ENCODE measurements around the gene KRTAP10-9. TPM values are rescaled to one million over a fixed set of nuclear protein-coding genes. Genes with fewer than 3 reads are reported as not detected.

The KRTAP10-9 gene
- total RNA-seq, 1 donor from 2014 or later: not detected

GRCh38 chr21:44671911-44672310 lies 45.0 kb downstream of the KRTAP10-9 start:
- DNase-seq (ENCODE audit: low spot score): no peak
- TF ChIP-seq CTCF (IDR thresholded peaks at IDR 0.05; ENCODE audit: unreplicated experiment): no peak
- Mint-ChIP-seq H3K9me3 (ENCODE audit: unreplicated experiment) (peaks cover 10% of the 10 kb centered on the region), H3K4me3 (ENCODE audit: unreplicated experiment) (no peak overlapping the region), H3K27me3 (ENCODE audit: unreplicated experiment) (peaks cover 4% of the 10 kb centered on the region), H3K36me3 (ENCODE audit: low read depth, unreplicated experiment) (peaks cover 8% of the 10 kb centered on the region), H3K4me1 (ENCODE audit: unreplicated experiment) (no peaks in the 10 kb centered on the region), H3K27ac (ENCODE audit: unreplicated experiment) (no peak overlapping the region)

GRCh38 chr21:44677881-44678280 lies 51.0 kb downstream of the KRTAP10-9 start:
- TF ChIP-seq CTCF (IDR thresholded peaks at IDR 0.05; ENCODE audit: unreplicated experiment): no peak
- no peak overlapping the region for H3K4me3 Mint-ChIP-seq (ENCODE audit: unreplicated experiment)
- no peak for DNase-seq (ENCODE audit: low spot score)
- peaks cover 4% of the 10 kb centered on the region for H3K27me3 Mint-ChIP-seq (ENCODE audit: unreplicated experiment)
- no peaks in the 10 kb centered on the region for H3K4me1 Mint-ChIP-seq (ENCODE audit: unreplicated experiment)
- H3K36me3 Mint-ChIP-seq (ENCODE audit: low read depth, unreplicated experiment): no peaks in the 10 kb centered on the region
- H3K9me3 Mint-ChIP-seq (ENCODE audit: unreplicated experiment): no peaks in the 10 kb centered on the region
- H3K27ac Mint-ChIP-seq (ENCODE audit: unreplicated experiment): no peak overlapping the region

Other genes with a start within 250 kb of the KRTAP10-9 start
- gene LRRC3, start 171.6 kb upstream of the KRTAP10-9 start, total RNA-seq (ENCODE audit: unreplicated experiment): 9.1 TPM
- gene KRTAP10-1, start 86.9 kb upstream of the KRTAP10-9 start, total RNA-seq (ENCODE audit: unreplicated experiment): not detected
- not detected for gene KRTAP10-2, start 75.6 kb upstream of the KRTAP10-9 start, total RNA-seq (ENCODE audit: unreplicated experiment)
- gene KRTAP10-3, start 68.3 kb upstream of the KRTAP10-9 start, total RNA-seq (ENCODE audit: unreplicated experiment): not detected
- gene KRTAP10-4, start 53.4 kb upstream of the KRTAP10-9 start, total RNA-seq (ENCODE audit: unreplicated experiment): not detected
- gene KRTAP10-5, start 46.5 kb upstream of the KRTAP10-9 start, total RNA-seq (ENCODE audit: unreplicated experiment): not detected
- not detected for gene KRTAP10-6, start 34.6 kb upstream of the KRTAP10-9 start, total RNA-seq (ENCODE audit: unreplicated experiment)
- gene KRTAP10-7, start 26.5 kb upstream of the KRTAP10-9 start, total RNA-seq (ENCODE audit: unreplicated experiment): not detected
- not detected for gene KRTAP10-8, start 15.0 kb upstream of the KRTAP10-9 start, total RNA-seq (ENCODE audit: unreplicated experiment)
- not detected for gene KRTAP10-10, start 10.3 kb downstream of the KRTAP10-9 start, total RNA-seq (ENCODE audit: unreplicated experiment)
- gene KRTAP10-11, start 19.3 kb downstream of the KRTAP10-9 start, total RNA-seq (ENCODE audit: unreplicated experiment): not detected
- not detected for gene KRTAP12-4, start 27.6 kb downstream of the KRTAP10-9 start, total RNA-seq (ENCODE audit: unreplicated experiment)
- not detected for gene KRTAP12-3, start 30.8 kb downstream of the KRTAP10-9 start, total RNA-seq (ENCODE audit: unreplicated experiment)
- not detected for gene KRTAP12-2, start 39.8 kb downstream of the KRTAP10-9 start, total RNA-seq (ENCODE audit: unreplicated experiment)
- not detected for gene KRTAP12-1, start 55.1 kb downstream of the KRTAP10-9 start, total RNA-seq (ENCODE audit: unreplicated experiment)
- not detected for gene KRTAP10-12, start 70.1 kb downstream of the KRTAP10-9 start, total RNA-seq (ENCODE audit: unreplicated experiment)
- gene TSPEAR, start 84.5 kb downstream of the KRTAP10-9 start, total RNA-seq (ENCODE audit: unreplicated experiment): not detected
- gene UBE2G2, start 174.7 kb downstream of the KRTAP10-9 start, total RNA-seq (ENCODE audit: unreplicated experiment): 49.6 TPM
- 69.0 TPM for gene SUMO3, start 191.0 kb downstream of the KRTAP10-9 start, total RNA-seq (ENCODE audit: unreplicated experiment)
- gene PTTG1IP, start 246.6 kb downstream of the KRTAP10-9 start, total RNA-seq (ENCODE audit: unreplicated experiment): 223 TPM